PC-3 (cell line): Measurements from ENCODE around the gene LRRC28. TPM values are rescaled to one million over a fixed set of nuclear protein-coding genes. Genes with fewer than 3 reads are reported as not detected.

Experiments used
- ATAC-seq: fragments of 200-7000 bp; cut with Tn5 transposase; 2 replicates; pipeline ENCODE4 v1.9.1; 2020; ENCODE audit warnings: mild to moderate bottlenecking, moderate library complexity
- BruUV-seq: library from RNA; stranded (reverse); fragments of 400-500 nt; replicated peaks from 2 replicates; lab custom pipeline; 2021; lab: Mats Ljungman, UMichigan
- CTCF ChIA-PET: fragments of 300-600 bp; sonication (Branson Sonifier 250); formaldehyde crosslinking; loops from one replicate; lab custom pipeline; 2022; ENCODE audit warnings: antibody characterized with exemption; lab: Charles Lee
- POLR2A ChIA-PET: fragments of 300-600 bp; sonication (Branson Sonifier 250); formaldehyde crosslinking; loops from one replicate; lab custom pipeline; 2022; ENCODE audit warnings: antibody characterized with exemption; ENCODE audit not compliant: unreplicated experiment; lab: Charles Lee
- DNase-seq: peaks from one replicate; pipeline ENCODE4 v3.0.0-alpha.2; 2015
- H2AFZ ChIP-seq: fragments of 300-600 bp; sonication (generic); 2 replicates; pipeline ENCODE4 v1.6.0; 2016; ENCODE audit warnings: antibody characterized with exemption, low read length
- H3F3A ChIP-seq: fragments of 300-600 bp; sonication (generic); one replicate; pipeline ENCODE4 v1.6.0; 2017; ENCODE audit warnings: antibody characterized with exemption, low read length, control low read depth, mild to moderate bottlenecking; ENCODE audit not compliant: unreplicated experiment
- H3K27ac ChIP-seq: fragments of 300-600 bp; sonication (generic); 2 replicates; pipeline ENCODE4 v1.5.1; 2016; ENCODE audit warnings: mild to moderate bottlenecking, low read length
- H3K27me3 ChIP-seq: fragments of 300-600 bp; sonication (generic); 2 replicates; pipeline ENCODE4 v1.6.1; 2016; ENCODE audit warnings: low read length, mixed read lengths
- H3K36me3 ChIP-seq: fragments of 300-600 bp; sonication (generic); 2 replicates; pipeline ENCODE4 v1.6.1; 2016; ENCODE audit warnings: low read depth, mixed run types, low read length, mixed read lengths
- H3K4me1 ChIP-seq: fragments of 300-600 bp; sonication (generic); 2 replicates; pipeline ENCODE4 v1.5.1; 2016; ENCODE audit warnings: low read length; ENCODE audit not compliant: insufficient read depth
- H3K4me2 ChIP-seq: fragments of 300-600 bp; sonication (generic); 2 replicates; pipeline ENCODE4 v1.6.0; 2016; ENCODE audit warnings: low read length
- H3K4me3 ChIP-seq: fragments of 300-600 bp; sonication (generic); 2 replicates; pipeline ENCODE4 v1.5.1; 2016; ENCODE audit warnings: mild to moderate bottlenecking, low read length, mixed read lengths
- H3K79me2 ChIP-seq: fragments of 300-600 bp; sonication (generic); 2 replicates; pipeline ENCODE4 v1.6.1; 2017; ENCODE audit warnings: low read length, mixed read lengths
- H3K9ac ChIP-seq: fragments of 300-600 bp; sonication (generic); 2 replicates; pipeline ENCODE4 v1.6.0; 2016; ENCODE audit warnings: mild to moderate bottlenecking, low read length
- H3K9me2 ChIP-seq: fragments of 300-600 bp; sonication (generic); replicated peaks from 2 replicates; pipeline ENCODE4 v1.6.1; 2016; ENCODE audit warnings: mixed run types, low read length, mixed read lengths
- H3K9me3 ChIP-seq: fragments of 300-600 bp; sonication (generic); 2 replicates; pipeline ENCODE4 v1.6.1; 2016; ENCODE audit warnings: low read length, mixed read lengths
- H4K20me1 ChIP-seq: fragments of 300-600 bp; sonication (generic); 2 replicates; pipeline ENCODE4 v1.6.1; 2016; ENCODE audit warnings: low read length, mixed read lengths
- EZH2 ChIP-seq: fragments of 300-600 bp; sonication (generic); IDR thresholded peaks from one replicate; pipeline ENCODE4 v1.6.1; 2017; ENCODE audit warnings: antibody characterized with exemption, mild to moderate bottlenecking, low read length; ENCODE audit not compliant: unreplicated experiment
- EZH2phosphoT487 ChIP-seq: fragments of 300-600 bp; sonication (generic); IDR thresholded peaks from 2 replicates; pipeline ENCODE4 v1.6.1; 2018; ENCODE audit warnings: mild to moderate bottlenecking, antibody characterized with exemption, low read length, borderline replicate concordance
- intact Hi-C: fragments of 100-400 bp; cut with micrococcal nuclease; formaldehyde crosslinking; loops from 2 replicates; pipeline ENCODE4 v1.9.0; 2023
- total RNA-seq: library from RNA; depleted of rRNA; stranded (reverse); fragments of >200 nt; gene quantifications from 2 replicates; pipeline ENCODE4 v1.2.3, GENCODE V29; 2014
- TF ChIP-seq, protein P1 (sequence below): fragments of 300-600 bp; sonication (generic); conservative IDR thresholded peaks from 2 replicates; pipeline ENCODE4 v1.5.1; 2017; ENCODE audit warnings: antibody characterized with exemption, low read depth, mild to moderate bottlenecking, low read length

The LRRC28 gene
- total RNA-seq, 1 experiment from 2014 or later, result 10.6 TPM

DNA sequence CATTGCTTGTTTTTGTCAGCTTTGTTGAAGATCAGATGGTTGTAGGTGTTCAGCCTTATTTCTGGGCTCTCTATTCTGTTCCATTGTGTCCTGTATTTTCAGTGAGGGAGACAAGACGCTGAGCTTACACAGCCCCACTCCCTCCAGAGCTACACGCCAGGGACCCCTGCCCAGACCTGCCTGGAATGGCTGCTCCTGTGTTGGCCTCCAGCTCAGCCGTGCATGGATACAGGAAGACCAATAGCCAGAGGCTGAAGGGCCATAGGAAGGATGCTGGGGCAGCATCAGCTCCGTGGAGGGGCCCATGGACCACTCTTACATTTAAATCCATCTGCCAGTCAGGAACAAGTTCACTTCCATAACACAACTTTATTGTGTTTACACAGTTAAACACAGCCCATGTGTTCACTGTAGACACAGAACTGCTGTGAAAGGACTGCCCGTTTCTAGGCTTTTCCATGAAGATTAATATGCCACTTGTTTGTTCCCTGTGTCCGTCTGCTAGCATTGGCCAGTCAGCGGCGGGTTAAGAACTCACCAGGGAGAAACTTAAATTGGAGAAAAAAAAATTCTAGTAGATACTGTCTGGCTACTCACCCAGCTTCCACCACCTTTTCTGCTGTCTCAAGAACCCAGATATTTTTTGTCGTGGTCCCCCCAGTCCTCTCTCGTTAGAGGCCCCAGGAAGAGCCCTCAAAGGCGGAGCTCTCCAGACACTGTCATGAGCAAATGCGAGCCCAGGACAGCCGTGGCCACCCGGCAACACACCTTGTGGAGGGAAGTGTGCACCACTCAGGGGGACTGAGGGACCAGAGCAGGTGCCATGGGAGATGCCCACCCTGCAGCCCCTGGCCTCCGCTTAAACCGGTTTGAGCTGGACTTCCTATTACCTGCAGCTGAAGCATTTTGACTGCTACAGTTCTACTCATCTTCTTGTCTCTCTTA, 172.2 kb downstream of the LRRC28 start:
- Histone ChIP-seq H4K20me1 (no peaks in the 10 kb centered on the region), H3K4me1 (peaks cover 15% of the 10 kb centered on the region), H2AFZ (no peak overlapping the region), H3K36me3 (no peaks in the 10 kb centered on the region), H3K9ac (no peak overlapping the region), H3K9me3 (no peaks in the 10 kb centered on the region), H3K27me3 (no peaks in the 10 kb centered on the region), H3F3A (no peaks in the 10 kb centered on the region), H3K4me3 (no peak overlapping the region), H3K9me2 (no peaks in the 10 kb centered on the region), H3K4me2 (no peak overlapping the region), H3K79me2 (no peaks in the 10 kb centered on the region), H3K27ac (no peak overlapping the region)
- CTCF ChIA-PET, result no interaction called here
- no TSS peak for BruUV-seq
- TF ChIP-seq EZH2phosphoT487 (no peak), EZH2 (no peak)
- TF ChIP-seq, protein P1, sequence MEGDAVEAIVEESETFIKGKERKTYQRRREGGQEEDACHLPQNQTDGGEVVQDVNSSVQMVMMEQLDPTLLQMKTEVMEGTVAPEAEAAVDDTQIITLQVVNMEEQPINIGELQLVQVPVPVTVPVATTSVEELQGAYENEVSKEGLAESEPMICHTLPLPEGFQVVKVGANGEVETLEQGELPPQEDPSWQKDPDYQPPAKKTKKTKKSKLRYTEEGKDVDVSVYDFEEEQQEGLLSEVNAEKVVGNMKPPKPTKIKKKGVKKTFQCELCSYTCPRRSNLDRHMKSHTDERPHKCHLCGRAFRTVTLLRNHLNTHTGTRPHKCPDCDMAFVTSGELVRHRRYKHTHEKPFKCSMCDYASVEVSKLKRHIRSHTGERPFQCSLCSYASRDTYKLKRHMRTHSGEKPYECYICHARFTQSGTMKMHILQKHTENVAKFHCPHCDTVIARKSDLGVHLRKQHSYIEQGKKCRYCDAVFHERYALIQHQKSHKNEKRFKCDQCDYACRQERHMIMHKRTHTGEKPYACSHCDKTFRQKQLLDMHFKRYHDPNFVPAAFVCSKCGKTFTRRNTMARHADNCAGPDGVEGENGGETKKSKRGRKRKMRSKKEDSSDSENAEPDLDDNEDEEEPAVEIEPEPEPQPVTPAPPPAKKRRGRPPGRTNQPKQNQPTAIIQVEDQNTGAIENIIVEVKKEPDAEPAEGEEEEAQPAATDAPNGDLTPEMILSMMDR, result no peak
- POLR2A ChIA-PET, result no interaction called here
- ATAC-seq, result no peak
- no peak for DNase-seq
- intact Hi-C loops, result no loop called here

DNA sequence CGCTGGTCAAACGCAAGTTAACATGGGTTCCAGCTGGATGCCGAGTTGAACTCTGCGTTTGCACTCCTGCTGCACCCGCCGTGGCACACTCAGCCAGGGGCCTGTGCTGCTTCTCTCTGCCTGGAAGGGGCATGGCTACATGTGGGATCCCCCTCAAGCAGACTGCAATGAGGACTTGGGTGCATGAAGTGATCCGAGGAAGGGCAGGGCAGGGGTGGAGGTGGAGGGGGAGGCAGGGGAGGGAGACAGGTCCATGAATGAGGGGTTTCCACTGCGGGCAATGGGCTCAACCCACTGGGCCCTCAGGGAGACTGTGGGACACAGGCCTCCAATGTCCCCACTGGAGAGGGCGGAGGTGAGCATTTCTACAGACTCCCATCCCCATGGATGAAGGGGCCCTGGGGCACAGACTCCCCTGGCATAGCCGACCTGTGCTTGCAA, 172.9 kb downstream of the LRRC28 start:
- no peak overlapping the region for H3K4me2 ChIP-seq
- no peak for TF ChIP-seq EZH2
- TF ChIP-seq EZH2phosphoT487, result no peak
- no peaks in the 10 kb centered on the region for H3K79me2 ChIP-seq
- H3K27ac ChIP-seq, result no peak overlapping the region; the same call in 1 of the 2 replicates
- no peaks in the 10 kb centered on the region for H3F3A ChIP-seq
- DNase-seq (no peak), ATAC-seq (no peak)
- H3K4me3 ChIP-seq, result no peak overlapping the region
- intact Hi-C loops, result no loop called here
- CTCF ChIA-PET, result no interaction called here
- H3K9me2 ChIP-seq, result no peaks in the 10 kb centered on the region
- no TSS peak for BruUV-seq
- no peaks in the 10 kb centered on the region for H3K9me3 ChIP-seq
- no peaks in the 10 kb centered on the region for H3K36me3 ChIP-seq
- peaks cover 15% of the 10 kb centered on the region for H3K4me1 ChIP-seq
- H3K9ac ChIP-seq, result no peak overlapping the region
- no peaks in the 10 kb centered on the region for H3K27me3 ChIP-seq
- no peak overlapping the region for H2AFZ ChIP-seq
- POLR2A ChIA-PET, result no interaction called here
- H4K20me1 ChIP-seq, result no peaks in the 10 kb centered on the region

DNA sequence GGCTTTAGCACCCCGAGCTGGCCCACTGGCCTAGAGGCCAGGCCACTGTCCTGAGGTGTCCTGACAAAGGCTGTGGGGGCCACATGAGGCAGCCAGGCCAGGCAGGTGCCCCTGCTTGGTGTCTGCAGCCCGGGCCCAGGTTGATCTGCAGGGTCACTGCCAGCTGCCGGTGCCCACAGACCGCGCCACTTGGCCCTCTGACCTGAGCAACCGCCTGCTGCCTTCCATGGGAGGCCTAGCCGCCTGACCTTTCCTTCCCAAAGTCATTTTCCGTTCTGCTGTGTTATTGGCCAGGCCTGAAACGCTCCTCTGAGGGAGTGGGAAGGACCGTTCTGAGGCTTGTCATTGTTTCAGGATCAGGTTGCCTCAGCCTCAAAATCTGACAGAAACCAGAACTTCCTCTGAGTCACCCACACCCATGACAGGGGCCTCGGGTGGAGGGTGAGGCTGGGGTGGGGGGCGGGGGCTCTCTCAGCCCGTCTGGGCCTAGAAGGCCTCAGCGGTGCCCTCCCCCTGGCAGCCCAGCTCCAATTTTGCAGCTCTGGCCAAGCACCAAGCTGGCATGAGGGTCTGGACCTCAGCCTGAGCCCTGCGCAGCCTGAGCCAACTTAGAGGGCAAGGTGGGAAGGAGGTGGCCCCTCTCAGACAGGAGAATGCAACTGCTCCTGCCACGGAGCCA, 173.8 kb downstream of the LRRC28 start:
- TF ChIP-seq EZH2 (no peak), EZH2phosphoT487 (no peak)
- TF ChIP-seq, protein P1, result no peak
- no peaks in the 10 kb centered on the region for H3K36me3 ChIP-seq
- H3K79me2 ChIP-seq, result no peaks in the 10 kb centered on the region
- peak overlapping the region; percentile 64 for H3K4me2 ChIP-seq
- H3K27me3 ChIP-seq, result no peaks in the 10 kb centered on the region
- peak overlapping the region; percentile 83 for H3K27ac ChIP-seq
- no peaks in the 10 kb centered on the region for H3K9me3 ChIP-seq
- no peaks in the 10 kb centered on the region for H3F3A ChIP-seq
- DNase-seq (peak; percentile 89), ATAC-seq (peak; percentile 96)
- ChIA-PET CTCF (no interaction called here), POLR2A (interaction anchor here (0.7 kb wide), 1 partner anchor 39 kb away, joined by 3 read pairs; no protein-coding TSS in a partner anchor)
- BruUV-seq, result no TSS peak
- peak overlapping the region; percentile 71 for H3K9ac ChIP-seq
- peak overlapping the region; percentile 67 for H2AFZ ChIP-seq
- H3K9me2 ChIP-seq, result no peaks in the 10 kb centered on the region
- no peaks in the 10 kb centered on the region for H4K20me1 ChIP-seq
- no peak overlapping the region for H3K4me3 ChIP-seq
- intact Hi-C loops, result loop anchor here (5.0 kb wide), 1 partner anchor 142 kb away; the partner anchor contains the start of gene MEF2A
- H3K4me1 ChIP-seq, result peaks cover 15% of the 10 kb centered on the region
